ENCODE measurements around the gene RASSF6. TPM values are rescaled to one million over a fixed set of nuclear protein-coding genes. Genes with fewer than 3 reads are reported as not detected.
A peak's percentile ranks its signal among the peaks of the same experiment; 100 is the strongest.
"Not testable (repeated sequence)": the region's sequence is repeated elsewhere in the genome, so short reads cannot be mapped to it uniquely, and the experiment has no call there.

Gene RASSF6
- total RNA-seq, 2 donors from 2014 or later = 27.4 to 36.2 TPM

GRCh38 chr4:73617256-73617655 is 3.0 kb downstream of the RASSF6 start:
- no peak for DNase-seq
- no peak for ATAC-seq
- intact Hi-C loops (cut with DNase I, micrococcal nuclease) = no loop called here

- DNase-seq (no peak), ATAC-seq (no peak)
- intact Hi-C loops (cut with DNase I, micrococcal nuclease) = no loop called here
These were observed 4.6 kb downstream of the RASSF6 start for GRCh38 chr4:73615613-73616012.

DNA sequence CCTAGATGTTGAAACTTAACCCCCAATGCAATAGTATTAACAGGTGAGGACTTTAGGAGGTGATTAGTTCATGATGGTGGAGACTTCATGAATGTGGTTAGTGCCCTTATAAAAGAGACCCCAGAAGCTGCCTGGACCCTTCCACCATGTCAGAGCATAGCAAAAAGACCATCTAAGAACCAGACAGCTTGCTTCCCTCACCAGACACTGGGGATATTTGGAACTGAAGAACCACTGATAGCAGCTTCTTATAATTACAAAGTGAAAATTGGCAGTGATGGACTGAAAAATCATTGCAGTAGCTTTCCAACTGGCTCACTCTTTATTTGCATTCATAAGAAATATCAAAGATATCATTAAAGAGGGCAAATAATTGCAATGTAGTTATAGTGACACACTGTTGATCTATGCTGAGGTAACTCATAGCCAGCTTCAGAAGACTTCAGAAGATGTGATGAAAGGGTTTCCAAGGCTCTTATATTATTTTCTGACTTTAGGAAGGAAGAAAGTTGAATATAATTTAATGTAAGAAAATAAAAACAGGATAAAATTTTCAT is 5.8 kb downstream of the RASSF6 start:
- DNase-seq (no peak), ATAC-seq (no peak)
- intact Hi-C loops (cut with DNase I, micrococcal nuclease) = no loop called here

- peak; percentile 85 for ATAC-seq
- DNase-seq = peak; percentile 13 to 62
- intact Hi-C loops (cut with DNase I, micrococcal nuclease) = no loop called here
These were observed 7.1 kb downstream of the RASSF6 start for GRCh38 chr4:73613130-73613529.

GRCh38 chr4:73612032-73612431 is 8.2 kb downstream of the RASSF6 start:
- ATAC-seq (no peak), DNase-seq (no peak)
- intact Hi-C loops (cut with DNase I, micrococcal nuclease) = no loop called here

- intact Hi-C loops (cut with DNase I, micrococcal nuclease) = no loop called here
- DNase-seq = no peak
- no peak for ATAC-seq
These were observed 10.5 kb downstream of the RASSF6 start for GRCh38 chr4:73609706-73610105.

DNA sequence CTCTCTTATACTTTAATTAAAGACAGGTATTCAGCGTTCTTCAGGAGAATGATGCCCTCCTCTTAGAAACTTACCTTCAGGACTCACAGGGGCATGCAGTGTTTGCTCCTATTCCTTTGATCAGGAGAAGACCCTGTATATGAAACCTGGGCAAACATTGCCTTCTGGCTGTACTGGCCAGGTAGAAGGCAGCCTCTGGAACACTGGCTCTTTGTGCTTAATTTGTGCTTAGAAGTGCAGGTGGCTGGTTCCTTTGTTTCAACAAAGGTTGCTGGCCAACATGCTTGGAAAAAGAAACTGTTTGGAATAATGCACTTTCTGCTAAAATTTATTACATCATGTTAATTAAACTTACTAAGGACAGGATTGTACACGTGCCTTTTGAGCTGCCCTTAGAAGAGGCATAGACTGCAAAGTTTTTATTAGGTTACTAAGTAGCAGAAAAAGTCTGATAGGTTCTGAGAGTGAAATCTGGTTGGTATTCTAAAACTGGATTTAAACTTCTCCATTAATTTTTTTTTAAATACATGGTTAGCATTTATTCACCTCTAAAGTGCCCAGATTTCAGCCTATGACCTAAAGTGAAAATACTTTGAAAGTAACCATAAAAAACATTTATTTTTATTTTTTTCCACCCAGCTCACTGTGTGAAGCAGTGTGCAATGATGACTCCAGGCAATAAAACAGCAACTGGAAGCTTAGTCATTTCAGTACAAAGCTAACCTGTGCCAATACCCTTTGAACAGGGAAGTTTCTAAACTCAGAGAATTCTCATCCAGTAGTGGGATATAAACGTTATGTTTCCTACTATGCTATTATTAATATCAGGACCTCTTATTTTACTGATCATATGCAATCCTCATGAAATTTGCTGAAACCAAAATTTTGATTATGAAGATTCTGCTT is 11.3 kb downstream of the RASSF6 start:
- intact Hi-C loops (cut with DNase I, micrococcal nuclease) = no loop called here
- ATAC-seq (peak; percentile 70), DNase-seq (no peak)

- DNase-seq = no peak
- peak; percentile 44 for ATAC-seq
These were observed 12.7 kb downstream of the RASSF6 start for GRCh38 chr4:73607375-73608033.

GRCh38 chr4:73606465-73606974 is 13.7 kb downstream of the RASSF6 start:
- DNase-seq = peak in 1 of 2 donors; percentile 26
- intact Hi-C loops (cut with DNase I, micrococcal nuclease) = no loop called here
- peak; percentile 75 for ATAC-seq

More at GRCh38 chr4:73607375-73608033, 12.7 kb downstream of the RASSF6 start:
- intact Hi-C loops (cut with DNase I, micrococcal nuclease) = no loop called here

DNA sequence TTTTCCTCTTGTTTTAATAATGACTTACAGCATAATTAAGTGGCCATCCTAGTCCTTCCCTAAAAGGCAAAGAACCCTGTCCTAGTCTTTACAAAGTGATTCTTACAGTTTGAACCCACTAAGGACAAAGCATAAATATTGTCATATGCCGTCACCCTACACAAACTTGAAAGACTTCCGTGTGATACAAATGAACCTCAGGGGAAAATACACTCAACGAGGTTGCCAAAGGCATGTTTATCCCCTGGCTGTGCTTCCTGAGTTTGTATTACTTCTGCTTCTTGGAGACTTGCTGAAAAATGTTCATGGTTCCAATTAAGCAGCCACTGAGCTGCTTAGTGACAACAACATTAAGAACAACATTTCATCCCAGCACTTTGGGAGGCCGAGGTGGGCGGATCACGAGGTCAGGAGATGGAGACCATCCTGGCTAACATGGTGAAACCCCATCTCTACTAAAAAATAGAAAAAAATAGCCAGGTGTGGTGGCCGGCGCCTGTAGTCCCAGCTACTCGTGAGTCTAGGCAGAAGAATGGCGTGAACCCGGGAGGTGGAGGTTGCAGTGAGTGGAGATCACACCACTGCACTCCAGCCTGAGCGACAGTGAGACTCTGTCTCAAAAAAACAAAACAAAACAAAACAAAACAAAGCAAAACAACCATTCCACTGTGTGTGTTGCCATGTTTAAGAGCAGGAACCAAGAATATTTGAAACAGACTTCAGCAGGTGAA is 16.2 kb downstream of the RASSF6 start:
- ATAC-seq = peak; percentile 38

GRCh38 chr4:73603271-73603710 is 16.9 kb downstream of the RASSF6 start:
- ATAC-seq (peak; percentile 72), DNase-seq (peak; percentile 51 to 63)
- intact Hi-C loops (cut with DNase I, micrococcal nuclease) = no loop called here

More for the DNA sequence above, 16.2 kb downstream of the RASSF6 start:
- intact Hi-C loops (cut with DNase I, micrococcal nuclease) = no loop called here
- peak in 1 of 2 donors; percentile 26 for DNase-seq

GRCh38 chr4:73600954-73601353 is 19.3 kb downstream of the RASSF6 start:
- intact Hi-C loops (cut with DNase I, micrococcal nuclease) = no loop called here
- ATAC-seq (no peak), DNase-seq (no peak)

GRCh38 chr4:73599182-73599581 is 21.1 kb downstream of the RASSF6 start:
- intact Hi-C loops (cut with DNase I, micrococcal nuclease) = no loop called here
- DNase-seq (peak; percentile 62 to 85), ATAC-seq (peak; percentile 87)

- intact Hi-C loops (cut with DNase I, micrococcal nuclease) = no loop called here
- no peak for ATAC-seq
These were observed 22.6 kb downstream of the RASSF6 start for GRCh38 chr4:73597594-73597993.

DNA sequence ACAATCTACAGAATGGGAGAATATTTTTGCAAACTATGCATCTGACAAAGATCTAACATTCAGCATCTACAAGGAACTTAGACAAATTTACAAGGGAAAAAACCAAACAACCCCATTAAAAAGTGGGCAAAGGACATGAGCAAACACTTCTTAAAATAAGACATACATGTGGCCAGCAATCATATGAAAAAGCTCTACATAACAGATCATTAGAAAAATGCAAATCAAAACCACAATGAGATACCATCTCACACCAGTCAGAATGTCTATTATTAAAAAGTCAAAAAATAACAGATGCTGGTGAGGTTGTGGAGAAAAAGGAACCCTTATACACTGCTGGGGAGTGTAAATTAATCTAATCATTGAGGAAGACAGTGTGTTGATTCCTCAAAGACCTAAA is 23.1 kb downstream of the RASSF6 start:
- ATAC-seq; DNase-seq; intact Hi-C loops (cut with DNase I, micrococcal nuclease): not testable (repeated sequence)

More at GRCh38 chr4:73597594-73597993, 22.6 kb downstream of the RASSF6 start:
- no peak for DNase-seq

GRCh38 chr4:73596001-73596400 is 24.2 kb downstream of the RASSF6 start:
- intact Hi-C loops (cut with DNase I, micrococcal nuclease) = no loop called here
- DNase-seq (no peak), ATAC-seq (no peak)

- ATAC-seq (no peak), DNase-seq (no peak)
- intact Hi-C loops (cut with DNase I, micrococcal nuclease) = no loop called here
These were observed 26.5 kb downstream of the RASSF6 start for GRCh38 chr4:73593631-73594241.

Data from left colon (tissue), 2 donors.